ENCODE data around the gene ZNF829. TPM values are rescaled to one million over a fixed set of nuclear protein-coding genes. Genes with fewer than 3 reads are reported as not detected.

Gene ZNF829
- total RNA-seq, result 2.8 TPM
- long read RNA-seq, result 0 reads

DNA sequence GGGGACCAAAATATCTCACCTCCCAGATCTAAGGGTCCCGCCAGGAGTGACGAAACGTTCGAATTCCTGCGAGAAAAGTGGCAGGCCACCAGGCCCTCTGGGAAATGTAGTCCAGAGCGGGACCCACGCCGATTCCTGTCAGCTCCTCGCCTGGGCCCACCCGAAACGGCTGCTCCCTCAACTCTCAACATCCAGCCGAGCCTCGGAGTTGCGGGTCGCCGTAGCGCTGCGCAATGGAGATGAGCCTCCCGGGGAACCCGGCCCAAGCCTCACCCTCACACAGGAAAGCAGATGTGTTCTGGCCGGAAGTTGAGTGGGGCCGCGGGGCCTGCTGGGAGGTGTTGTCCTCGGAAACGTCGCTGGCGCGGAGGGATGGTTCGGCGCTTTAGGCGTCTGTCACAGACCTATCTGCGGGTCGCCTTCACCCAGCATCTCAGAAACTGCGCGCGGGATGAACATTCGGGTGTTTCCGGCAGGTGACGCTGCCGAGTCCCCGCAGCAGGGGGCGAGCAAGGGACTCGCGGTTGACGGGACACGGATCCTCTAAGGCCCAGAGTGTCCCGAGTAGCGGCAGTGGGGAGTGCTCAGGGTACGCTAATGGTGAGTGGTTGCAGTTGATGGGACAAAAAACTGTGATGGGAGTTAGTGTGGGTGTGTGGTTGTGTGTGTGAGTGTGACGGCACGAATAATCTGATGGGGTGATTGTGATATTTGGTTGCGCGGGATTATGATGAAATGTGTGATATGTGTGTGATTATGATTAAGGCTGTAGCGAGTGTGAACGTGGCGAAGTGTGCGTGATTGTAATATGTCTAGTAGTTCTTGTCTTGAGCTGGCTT lies at the start of gene ZNF829, which contains the start of gene ZNF568:
ZNF829 (minus strand) TSS at position 300 of the 839 bp plus-strand sequence. CDS start 1,124 bp downstream, outside the sequence.
ZNF568 (plus strand) TSS at position 341 of the 839 bp plus-strand sequence. CDS start 6,439 bp downstream, outside the sequence.
- intact Hi-C loops (cut with micrococcal nuclease), result no loop called here
- DNase-seq (peak; percentile 93), ATAC-seq (peak; percentile 99)

DNA sequence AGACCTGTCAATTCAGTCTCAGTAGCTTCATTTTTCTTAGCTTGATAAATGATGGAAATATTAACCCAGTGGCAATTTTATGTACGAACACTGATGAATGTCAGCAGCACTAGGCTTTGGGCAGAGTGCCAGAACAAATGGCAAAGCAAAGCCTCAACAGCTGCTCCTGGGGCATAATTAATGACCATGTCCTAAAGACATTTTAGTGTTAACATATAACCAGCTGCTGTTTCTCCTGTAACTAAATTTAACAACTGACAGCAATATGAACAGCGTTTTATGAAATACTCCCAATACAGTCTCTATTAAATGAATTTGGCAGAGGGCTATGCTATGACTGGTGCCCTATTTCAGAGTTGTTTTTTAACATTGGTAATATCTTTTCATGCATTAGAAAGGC lies 47.2 kb upstream of the ZNF829 start:
- no peak for ATAC-seq
- DNase-seq, result no peak
- intact Hi-C loops (cut with micrococcal nuclease), result no loop called here

DNA sequence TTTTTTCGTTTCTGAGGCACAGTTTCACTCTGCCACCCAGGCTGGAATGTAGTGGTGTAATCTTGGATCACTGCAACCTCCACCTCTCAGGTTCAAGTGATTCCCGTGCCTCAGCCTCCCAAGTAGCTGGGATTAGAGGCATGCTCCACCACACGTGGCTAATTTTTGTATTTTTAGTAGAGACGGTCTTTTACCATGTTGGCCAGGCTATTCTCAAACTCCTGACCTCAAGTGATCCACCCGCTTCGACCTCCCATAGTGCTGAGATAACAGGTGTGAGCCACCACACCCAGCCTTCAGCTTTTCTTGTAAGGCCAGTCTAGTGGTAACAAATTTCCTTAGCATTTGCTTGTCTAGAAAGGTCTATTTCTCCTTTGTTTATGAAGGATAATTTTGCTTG lies 46.3 kb upstream of the ZNF829 start:
- intact Hi-C loops (cut with micrococcal nuclease), result no loop called here
- DNase-seq (no peak), ATAC-seq (no peak)

DNA sequence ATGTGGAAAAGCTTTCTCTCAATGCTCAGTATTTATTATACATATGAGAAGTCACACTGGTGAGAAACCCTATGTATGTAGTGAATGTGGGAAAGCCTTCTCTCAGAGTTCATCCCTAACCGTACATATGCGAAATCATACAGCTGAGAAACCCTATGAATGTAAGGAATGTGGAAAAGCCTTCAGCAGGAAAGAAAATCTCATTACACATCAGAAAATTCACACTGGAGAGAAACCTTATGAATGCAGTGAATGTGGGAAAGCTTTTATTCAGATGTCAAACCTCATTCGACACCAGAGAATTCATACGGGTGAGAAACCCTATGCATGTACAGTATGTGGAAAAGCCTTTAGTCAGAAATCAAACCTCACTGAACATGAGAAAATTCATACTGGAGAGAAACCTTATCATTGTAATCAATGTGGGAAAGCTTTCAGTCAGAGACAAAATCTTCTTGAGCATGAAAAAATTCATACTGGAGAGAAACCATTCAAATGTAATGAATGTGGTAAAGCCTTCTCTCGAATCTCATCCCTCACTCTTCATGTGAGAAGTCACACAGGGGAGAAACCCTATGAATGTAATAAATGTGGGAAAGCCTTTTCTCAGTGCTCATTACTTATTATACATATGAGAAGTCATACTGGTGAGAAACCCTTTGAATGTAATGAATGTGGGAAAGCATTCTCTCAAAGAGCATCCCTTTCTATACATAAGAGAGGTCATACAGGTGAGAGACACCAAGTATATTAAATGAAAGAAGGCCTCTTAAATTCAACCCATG lies 34.4 kb upstream of the ZNF829 start:
- DNase-seq (no peak), ATAC-seq (no peak)
- intact Hi-C loops (cut with micrococcal nuclease), result no loop called here

DNA sequence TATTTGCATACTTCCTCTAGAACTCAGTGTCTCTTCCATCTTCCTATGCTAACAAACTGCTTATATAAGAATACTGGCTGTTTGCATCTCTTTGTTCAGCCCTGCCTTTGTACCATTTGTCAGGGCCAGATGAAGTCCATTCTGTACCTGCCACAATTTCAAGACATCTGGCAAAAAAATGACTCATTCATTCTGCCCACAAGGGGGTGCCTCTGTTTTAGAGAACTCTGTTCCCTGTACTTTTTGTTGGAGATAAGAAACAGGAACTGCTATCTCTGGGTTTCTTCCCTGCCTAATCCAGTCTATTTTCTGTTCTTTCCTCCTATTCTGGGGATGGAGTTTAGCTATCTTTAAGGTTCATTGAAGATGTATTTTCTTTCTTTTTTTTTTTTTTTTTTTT lies 23.1 kb upstream of the ZNF829 start:
- ATAC-seq, result no peak
- DNase-seq, result no peak
- intact Hi-C loops (cut with micrococcal nuclease), result no loop called here

DNA sequence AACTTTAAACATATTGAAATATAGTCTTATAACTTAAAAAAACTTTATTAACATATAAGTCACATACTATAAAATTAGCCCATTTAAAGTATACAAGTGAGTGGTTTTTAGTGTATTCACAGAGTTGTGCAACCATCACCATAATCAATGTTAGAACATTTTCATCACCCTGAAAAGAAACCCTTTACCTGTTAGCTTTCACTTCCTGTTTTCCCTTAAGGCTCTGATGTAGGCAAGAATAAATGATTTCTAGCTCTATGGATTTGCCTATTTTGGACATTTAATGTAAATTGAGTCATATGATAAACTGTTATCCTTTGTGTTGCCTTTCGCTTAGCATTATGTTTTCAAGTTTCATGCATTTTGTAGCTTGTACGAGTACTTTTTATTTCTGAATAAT lies 15.6 kb upstream of the ZNF829 start:
- intact Hi-C loops (cut with micrococcal nuclease), result no loop called here
- DNase-seq (no peak), ATAC-seq (no peak)

DNA sequence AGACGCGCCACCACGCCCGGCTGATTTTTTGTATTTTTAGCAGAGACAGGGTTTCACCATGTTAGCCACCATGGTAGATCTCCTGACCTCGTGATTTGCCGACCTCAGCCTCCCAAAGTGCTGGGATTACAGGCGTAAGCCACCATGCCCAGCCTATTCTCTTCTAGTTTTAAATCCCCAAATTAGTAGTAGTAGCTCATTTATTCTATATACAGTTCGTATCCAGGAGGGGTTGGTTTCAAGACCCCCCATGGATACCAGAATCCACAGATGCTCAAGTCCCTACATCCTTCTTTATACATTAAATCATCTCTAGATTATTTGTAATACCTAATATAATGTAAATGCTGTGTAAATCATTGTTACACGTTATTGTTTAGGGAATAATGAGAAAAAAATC lies 2.0 kb upstream of the ZNF829 start:
- no peak for ATAC-seq
- no peak for DNase-seq
- intact Hi-C loops (cut with micrococcal nuclease), result no loop called here

DNA sequence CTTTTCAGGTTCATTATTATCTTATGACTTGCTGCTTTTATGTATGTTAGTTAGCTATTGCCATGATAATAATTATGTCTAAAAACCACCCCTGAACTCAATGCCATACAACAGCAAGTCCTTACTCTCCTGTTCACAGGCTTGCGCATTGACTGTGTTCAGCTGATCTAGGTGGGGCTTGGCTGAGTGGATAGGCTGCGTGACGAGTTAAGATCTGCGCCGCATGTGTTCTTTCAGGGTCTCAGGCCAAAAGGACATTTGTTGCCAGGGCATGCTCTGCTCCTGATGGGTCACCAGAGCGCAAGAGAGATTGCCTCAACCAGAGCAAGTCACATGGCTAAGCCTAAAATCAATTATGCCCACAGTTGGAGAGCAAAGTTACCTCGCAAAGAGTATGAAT lies 900 bp upstream of the ZNF829 start:
- ATAC-seq (peak; percentile 3), DNase-seq (no peak)
- intact Hi-C loops (cut with micrococcal nuclease), result no loop called here

DNA sequence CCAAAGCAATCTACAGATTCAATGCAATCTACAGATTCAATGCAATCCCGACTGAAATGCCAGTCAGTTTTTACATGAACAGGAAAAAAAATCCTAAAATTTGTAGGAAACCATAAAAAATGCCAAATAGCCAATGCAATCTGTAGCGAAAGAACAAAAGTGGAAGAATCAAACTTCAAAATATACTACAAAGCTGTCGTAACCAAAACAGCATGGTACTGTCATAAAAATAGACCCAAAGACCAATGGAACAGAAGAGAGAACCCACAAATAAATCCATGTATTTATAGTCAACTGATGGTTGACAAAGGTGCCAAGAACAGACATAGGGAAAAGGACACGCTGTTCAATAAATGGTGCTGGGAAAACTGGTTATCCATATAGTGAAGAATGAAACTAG lies 17.7 kb downstream of the ZNF829 start:
- ATAC-seq (no peak), DNase-seq (no peak)
- intact Hi-C loops (cut with micrococcal nuclease), result no loop called here

DNA sequence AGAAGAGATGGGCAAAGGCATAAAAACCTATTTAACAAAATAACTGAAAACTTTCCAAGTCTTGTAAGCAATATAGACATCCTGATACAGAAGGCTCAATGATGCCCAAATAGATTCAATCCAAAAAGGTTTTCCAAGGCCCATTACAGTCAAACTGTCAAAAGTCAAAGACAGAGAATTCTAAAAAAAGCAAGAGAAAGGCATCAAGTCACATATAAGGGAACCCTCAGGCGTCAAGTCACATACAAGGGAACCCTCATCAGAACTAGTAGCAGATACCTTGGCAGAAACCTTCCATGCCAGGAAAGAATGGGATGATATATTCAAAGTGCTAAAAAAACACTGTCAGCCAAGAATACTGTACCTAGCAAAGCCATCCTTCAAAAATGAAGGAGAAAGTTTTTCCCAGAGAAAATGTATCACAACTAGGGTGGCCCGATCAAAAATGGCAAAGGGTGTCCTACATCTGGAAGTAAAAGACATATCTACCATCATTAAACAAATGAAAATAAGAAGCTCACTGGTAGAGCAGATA lies 21.2 kb downstream of the ZNF829 start:
- intact Hi-C loops (cut with micrococcal nuclease), result no loop called here
- ATAC-seq, result no peak
- DNase-seq, result no peak

DNA sequence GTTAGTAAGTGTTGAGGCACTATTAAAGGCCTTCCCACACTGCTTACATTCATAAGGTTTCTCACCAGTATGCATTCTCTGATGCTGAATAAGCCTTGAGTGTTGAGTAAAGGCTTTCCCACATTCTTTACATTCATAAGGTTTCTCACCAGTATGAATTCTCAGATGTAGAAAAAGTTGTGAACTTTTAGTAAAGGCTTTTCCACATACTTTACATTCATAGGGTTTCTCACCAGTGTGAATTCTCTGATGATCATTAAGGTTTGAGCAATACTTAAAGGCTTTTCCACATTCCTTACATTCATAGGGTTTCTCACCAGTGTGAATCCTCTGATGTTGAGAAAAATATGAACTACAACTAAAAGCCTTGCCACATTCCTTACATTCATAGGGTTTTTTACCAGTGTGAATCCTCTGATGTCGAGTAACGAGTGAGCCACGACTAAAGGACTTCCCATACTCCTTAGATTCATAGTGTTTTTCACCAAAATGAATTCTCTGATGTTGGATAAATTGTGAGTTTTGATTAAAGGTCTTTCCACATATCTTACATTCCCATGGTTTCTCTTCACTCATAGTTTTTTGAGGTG lies 24.2 kb downstream of the ZNF829 start:
- DNase-seq, result no peak
- ATAC-seq, result no peak
- intact Hi-C loops (cut with micrococcal nuclease), result no loop called here

DNA sequence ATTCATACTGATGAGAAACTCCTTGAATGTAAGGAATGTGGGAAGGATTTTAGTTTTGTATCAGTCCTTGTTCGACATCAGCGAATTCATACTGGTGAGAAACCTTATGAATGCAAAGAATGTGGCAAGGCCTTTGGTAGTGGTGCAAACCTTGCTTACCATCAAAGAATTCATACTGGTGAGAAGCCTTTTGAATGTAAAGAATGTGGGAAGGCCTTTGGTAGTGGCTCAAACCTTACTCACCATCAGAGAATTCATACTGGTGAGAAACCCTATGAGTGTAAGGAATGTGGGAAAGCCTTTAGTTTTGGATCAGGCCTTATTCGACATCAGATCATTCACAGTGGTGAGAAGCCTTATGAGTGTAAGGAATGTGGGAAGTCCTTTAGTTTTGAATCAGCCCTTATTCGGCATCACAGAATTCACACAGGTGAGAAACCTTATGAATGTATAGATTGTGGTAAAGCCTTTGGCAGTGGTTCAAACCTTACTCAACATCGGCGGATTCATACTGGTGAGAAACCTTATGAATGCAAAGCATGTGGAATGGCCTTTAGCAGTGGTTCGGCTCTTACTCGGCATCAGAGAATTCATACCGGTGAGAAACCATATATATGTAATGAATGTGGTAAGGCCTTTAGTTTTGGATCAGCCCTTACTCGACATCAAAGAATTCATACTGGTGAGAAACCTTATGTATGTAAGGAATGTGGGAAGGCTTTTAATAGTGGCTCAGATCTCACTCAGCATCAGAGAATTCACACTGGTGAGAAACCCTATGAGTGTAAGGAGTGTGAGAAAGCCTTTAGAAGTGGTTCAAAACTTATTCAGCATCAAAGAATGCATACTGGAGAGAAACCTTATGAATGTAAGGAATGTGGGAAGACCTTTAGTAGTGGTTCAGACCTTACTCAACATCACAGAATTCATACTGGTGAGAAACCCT lies 38.8 kb downstream of the ZNF829 start:
- DNase-seq, result no peak
- intact Hi-C loops (cut with micrococcal nuclease), result no loop called here
- no peak for ATAC-seq

DNA sequence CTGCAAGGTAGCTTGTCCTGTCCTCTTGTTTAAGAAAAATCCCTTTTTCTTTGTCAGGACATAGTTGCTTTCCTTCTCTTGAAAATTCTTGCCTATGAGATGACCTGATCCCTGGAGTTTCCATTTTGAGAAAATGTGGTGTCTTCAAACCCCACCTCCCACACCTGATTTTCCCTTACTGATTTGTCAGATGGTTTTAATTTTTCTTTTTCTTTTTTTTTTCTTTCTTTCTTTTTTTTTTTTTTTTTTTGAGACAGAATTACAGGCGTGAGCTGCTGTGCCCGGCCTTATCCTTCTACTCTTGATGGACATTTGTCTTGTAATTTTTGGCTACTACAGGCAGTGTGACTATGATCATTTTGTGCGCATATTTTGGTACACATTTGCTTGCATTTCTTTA lies 64.2 kb downstream of the ZNF829 start:
- ATAC-seq (no peak), DNase-seq (no peak)
- intact Hi-C loops (cut with micrococcal nuclease), result no loop called here

DNA sequence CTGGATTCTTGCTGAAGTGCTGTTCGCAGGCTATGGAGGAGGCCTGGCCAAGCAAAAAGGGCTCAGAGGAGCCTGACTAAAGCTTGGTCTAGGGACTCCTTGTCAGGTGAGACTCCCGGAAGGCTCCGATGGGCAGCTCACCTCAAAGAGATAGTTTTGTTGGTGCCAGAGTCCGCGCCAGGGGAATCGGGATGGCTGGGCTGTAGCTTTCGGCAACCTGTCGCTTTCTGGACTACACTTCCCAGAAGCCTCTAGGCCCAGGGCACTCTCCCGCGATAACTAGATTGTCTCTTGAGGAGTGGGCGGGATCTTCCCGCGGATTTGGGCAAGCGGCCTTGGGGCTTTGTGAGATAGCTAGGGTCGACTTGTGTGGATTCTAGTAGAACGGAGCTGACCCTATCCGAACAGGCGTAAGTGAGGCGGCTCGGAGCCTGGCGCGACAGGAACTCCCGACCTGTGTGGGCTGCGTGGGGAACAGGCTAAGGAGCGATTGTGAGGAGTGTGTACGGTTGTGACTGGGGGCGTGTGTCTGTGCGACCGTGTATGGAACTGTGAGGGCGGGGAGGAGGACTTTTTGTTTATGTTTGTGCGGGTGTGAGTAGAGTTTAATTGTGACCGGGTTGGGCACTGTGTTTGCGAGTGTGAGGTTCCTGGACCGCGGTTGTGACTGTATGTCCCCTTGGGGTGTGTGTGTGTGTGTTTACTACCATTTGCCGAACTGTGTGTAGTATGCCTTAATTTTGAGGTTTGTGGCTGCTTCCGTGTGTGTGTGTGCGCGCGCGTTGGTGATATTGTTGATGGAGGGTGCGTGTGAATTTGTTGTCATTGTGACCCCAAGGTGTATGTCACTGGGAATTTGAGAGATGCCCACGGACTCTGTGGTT lies 65.3 kb downstream of the ZNF829 start, which contains the start of gene ZNF345:
ZNF345 (plus strand) TSS at position 318 of the 884 bp plus-strand sequence. CDS start 25,955 bp downstream, outside the sequence.
- ATAC-seq (peak; percentile 96), DNase-seq (peak; percentile 92)
- intact Hi-C loops (cut with micrococcal nuclease), result no loop called here

DNA sequence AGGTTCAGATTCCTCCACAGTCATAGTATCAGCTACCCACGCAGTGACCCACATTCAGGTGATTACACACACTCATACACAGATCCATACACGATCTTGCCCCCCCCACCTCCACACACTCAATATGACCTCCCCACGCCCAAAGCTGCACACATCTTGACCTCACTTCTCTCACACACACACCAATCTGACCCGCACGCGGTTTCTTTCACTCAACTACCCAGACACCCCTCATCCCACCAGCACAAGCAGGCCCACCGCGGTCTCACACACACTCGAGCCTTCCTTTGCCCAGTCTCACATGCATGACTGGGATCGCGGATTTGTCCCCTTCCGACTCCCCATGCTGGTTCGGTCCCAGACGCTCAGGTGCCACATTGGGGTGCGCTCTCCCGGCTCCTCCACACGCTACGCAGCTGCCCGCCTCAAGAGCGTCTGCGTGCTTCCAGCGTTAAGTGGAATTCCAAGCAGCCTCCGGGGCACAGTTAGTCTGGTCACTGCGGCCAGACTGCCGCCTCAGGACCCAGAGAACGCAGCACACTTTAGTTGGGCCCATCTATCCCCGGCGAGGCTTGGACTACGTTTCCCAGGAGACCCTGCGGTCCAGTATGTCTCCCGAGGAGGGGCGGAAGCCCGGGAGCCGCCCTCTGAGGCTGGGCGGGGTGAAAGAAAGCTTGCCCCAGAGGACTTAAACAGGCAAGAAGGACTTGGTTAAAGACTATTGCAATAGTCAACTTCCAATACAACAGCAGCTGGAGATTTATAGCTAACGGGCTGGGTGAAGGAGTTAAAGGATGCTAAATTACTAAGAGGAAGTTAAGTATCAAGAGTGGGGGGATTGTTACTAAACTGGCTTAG lies 66.2 kb downstream of the ZNF829 start:
- intact Hi-C loops (cut with micrococcal nuclease), result no loop called here
- peak; percentile 98 for ATAC-seq
- peak; percentile 94 for DNase-seq

DNA sequence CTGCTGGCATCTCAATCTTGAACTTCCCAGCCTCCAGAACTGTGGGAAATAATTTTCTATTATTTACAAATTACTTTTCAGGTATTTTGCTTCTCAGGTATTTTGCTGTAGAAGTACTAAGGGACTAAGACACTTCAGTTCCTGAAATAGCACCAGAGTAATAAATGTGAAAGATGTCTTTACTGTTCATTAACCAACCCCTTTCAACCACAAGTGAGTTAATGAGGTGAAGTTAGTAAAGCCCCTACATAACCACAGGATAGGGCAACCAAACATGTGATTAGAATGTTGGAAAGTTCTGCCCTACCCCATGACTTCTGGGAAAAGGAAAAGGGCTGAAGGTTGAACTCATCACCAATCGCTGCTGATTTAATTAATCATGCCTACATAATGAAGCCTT lies 68.1 kb downstream of the ZNF829 start:
- no peak for DNase-seq
- no peak for ATAC-seq
- intact Hi-C loops (cut with micrococcal nuclease), result no loop called here
